ENCODE measurements around the gene PAFAH2. TPM values are rescaled to one million over a fixed set of nuclear protein-coding genes. Genes with fewer than 3 reads are reported as not detected.

Gene PAFAH2
- total RNA-seq, 1 experiment from 2014 or later = 12.4 TPM

- Histone ChIP-seq H3K9me3 (ENCODE audit: control insufficient read depth, low read depth, low read length) (no peaks in the 10 kb centered on the region), H4K8ac (replicated peaks; ENCODE audit: insufficient read length, low read depth, low read length) (no peak overlapping the region), H2BK15ac (ENCODE audit: low read depth, low read length) (no peak overlapping the region), H3K4me2 (ENCODE audit: insufficient read depth, insufficient read length, low read length) (no peak overlapping the region), H4K91ac (ENCODE audit: insufficient read length, low read depth, low read length) (no peak overlapping the region), H3K79me1 (ENCODE audit: insufficient read depth, low read depth, low read length, poor library complexity, severe bottlenecking) (no peaks in the 10 kb centered on the region), H3K18ac (ENCODE audit: insufficient read length, low read depth, low read length) (no peak overlapping the region), H3K79me2 (ENCODE audit: insufficient read depth, low read length) (no peaks in the 10 kb centered on the region), H3K23ac (ENCODE audit: insufficient read length, low read depth, low read length) (no peak overlapping the region), H3K9ac (ENCODE audit: extremely low read depth, insufficient read length, low read length) (no peak overlapping the region), H3T11ph (ENCODE audit: low read length) (no peak overlapping the region), H2BK5ac (ENCODE audit: insufficient read length, low read length) (no peak overlapping the region), H2BK120ac (ENCODE audit: low read depth, low read length, poor library complexity, severe bottlenecking) (no peak overlapping the region), H3K14ac (ENCODE audit: insufficient read depth, low read length) (no peak overlapping the region), H2BK20ac (ENCODE audit: low read depth, low read length, poor library complexity, severe bottlenecking) (no peak overlapping the region), H2AFZ (ENCODE audit: low read length) (no peak overlapping the region), H3K4ac (ENCODE audit: low read depth, low read length) (no peak overlapping the region), H2BK12ac (ENCODE audit: insufficient read length, low read depth, low read length) (no peak overlapping the region), H4K20me1 (ENCODE audit: control insufficient read depth, insufficient read depth, insufficient read length) (no peaks in the 10 kb centered on the region), H3K27me3 (ENCODE audit: insufficient read depth, low read length) (no peaks in the 10 kb centered on the region), H3K4me1 (ENCODE audit: insufficient read depth, low read length) (no peaks in the 10 kb centered on the region), H3K56ac (ENCODE audit: insufficient read length, low read depth, low read length) (no peak overlapping the region), H4K5ac (ENCODE audit: insufficient read length, low read depth, low read length) (no peak overlapping the region), H3K27ac (ENCODE audit: insufficient read length, low read depth, low read length) (no peak overlapping the region), H3K23me2 (ENCODE audit: insufficient read length, low read depth, low read length, poor library complexity, severe bottlenecking) (no peaks in the 10 kb centered on the region), H2AK5ac (ENCODE audit: insufficient read length, low read length) (no peak overlapping the region)
- Mint-ChIP-seq H3K27ac (no peak overlapping the region), H3K9me3 (peaks cover 0 to 4% of the 10 kb centered on the region in 2 experiments; a peak in 3 of 5 replicates), H3K27me3 (ENCODE audit: low read depth) (peaks cover 19% of the 10 kb centered on the region), H3K4me1 (peaks cover 3 to 7% of the 10 kb centered on the region in 2 experiments; a peak in 2 of 4 replicates), H3K4me3 (no peak overlapping the region), H3K36me3 (ENCODE audit: insufficient read depth in 1 of 3, low read depth in 3 of 3) (peaks cover 0 to 1% (median 0%) of the 10 kb centered on the region in 3 experiments; a peak in 1 of 7 replicates)
- WGBS (ENCODE audit: extremely low coverage, insufficient read length, low lambda C conversion rate) = no CpG with 5 or more reads among the region's 4 CpGs
- DNase-seq = no peak
- no peak for TF ChIP-seq CTCF (conservative IDR thresholded peaks at IDR 0.05)
Observed at GRCh38 chr1:25948641-25949040, 49.2 kb downstream of the PAFAH2 start.

Data from H9 (cell line).